GM12801 (cell line): ENCODE measurements around the gene SIMC1.

ENCODE experiments used
- TF ChIP-seq, protein P1 (sequence below): IDR thresholded peaks from one replicate; pipeline ENCODE4 v1.5.1; 2011; ENCODE audit warnings: control low read depth; ENCODE audit not compliant: insufficient read length; ENCODE audit errors: extremely low read depth

SIMC1 gene

DNA sequence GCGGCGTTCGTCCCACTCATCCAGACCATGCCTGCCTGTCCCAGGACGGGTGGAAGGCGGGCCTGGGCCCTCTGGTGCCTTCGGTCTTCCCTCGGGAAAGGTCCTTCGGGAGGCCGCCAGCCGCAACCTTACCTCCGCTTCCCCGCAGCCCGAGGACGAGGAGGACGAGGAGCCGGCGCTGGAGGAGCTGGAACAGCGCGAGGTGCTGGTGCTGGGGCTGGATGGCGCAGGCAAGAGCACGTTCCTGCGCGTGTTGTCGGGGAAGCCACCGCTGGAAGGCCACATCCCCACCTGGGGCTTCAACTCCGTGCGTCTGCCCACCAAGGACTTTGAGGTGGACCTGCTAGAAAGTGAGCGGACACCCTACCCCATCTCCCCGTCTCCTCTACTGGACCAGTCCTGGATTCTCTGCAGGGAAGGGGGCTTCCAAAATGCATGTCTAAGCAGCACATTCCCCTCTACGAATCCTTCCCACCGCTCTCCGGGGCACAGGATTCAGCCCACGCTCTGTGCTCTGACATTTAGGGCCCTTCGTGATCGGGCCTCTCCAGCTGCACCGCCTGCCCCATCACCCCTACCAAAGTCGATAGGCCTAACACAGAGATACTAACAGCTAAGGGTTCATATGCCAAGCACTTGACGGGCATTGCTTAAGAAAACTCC, 128.1 kb downstream of the SIMC1 start:
- TF ChIP-seq, protein P1, sequence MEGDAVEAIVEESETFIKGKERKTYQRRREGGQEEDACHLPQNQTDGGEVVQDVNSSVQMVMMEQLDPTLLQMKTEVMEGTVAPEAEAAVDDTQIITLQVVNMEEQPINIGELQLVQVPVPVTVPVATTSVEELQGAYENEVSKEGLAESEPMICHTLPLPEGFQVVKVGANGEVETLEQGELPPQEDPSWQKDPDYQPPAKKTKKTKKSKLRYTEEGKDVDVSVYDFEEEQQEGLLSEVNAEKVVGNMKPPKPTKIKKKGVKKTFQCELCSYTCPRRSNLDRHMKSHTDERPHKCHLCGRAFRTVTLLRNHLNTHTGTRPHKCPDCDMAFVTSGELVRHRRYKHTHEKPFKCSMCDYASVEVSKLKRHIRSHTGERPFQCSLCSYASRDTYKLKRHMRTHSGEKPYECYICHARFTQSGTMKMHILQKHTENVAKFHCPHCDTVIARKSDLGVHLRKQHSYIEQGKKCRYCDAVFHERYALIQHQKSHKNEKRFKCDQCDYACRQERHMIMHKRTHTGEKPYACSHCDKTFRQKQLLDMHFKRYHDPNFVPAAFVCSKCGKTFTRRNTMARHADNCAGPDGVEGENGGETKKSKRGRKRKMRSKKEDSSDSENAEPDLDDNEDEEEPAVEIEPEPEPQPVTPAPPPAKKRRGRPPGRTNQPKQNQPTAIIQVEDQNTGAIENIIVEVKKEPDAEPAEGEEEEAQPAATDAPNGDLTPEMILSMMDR: no peak

DNA sequence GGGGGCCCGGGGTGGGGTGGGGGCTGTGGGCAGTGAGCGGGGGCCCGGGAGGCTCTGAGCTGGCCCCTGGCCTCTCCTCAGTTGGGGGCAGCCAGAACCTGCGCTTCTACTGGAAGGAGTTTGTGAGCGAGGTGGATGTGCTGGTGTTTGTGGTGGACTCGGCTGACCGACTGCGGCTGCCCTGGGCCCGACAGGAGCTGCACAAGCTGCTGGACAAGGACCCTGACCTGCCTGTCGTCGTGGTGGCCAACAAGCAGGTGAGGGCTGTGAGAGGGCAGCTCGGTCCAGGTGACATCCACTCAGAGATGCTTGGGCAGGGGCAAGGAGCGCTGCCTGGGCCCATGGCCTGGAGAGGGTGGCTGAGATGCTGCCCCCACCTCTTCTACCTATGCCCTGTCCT, 130.5 kb downstream of the SIMC1 start:
- TF ChIP-seq, protein P1: no peak

GRCh38 chr5:176369934-176370711, 131.9 kb downstream of the SIMC1 start:
- TF ChIP-seq, protein P1: no peak

GRCh38 chr5:176371621-176372539, 133.7 kb downstream of the SIMC1 start:
- TF ChIP-seq, protein P1: no peak

- TF ChIP-seq, protein P1: no peak
These were observed 135.0 kb downstream of the SIMC1 start for GRCh38 chr5:176373100-176373818.

DNA sequence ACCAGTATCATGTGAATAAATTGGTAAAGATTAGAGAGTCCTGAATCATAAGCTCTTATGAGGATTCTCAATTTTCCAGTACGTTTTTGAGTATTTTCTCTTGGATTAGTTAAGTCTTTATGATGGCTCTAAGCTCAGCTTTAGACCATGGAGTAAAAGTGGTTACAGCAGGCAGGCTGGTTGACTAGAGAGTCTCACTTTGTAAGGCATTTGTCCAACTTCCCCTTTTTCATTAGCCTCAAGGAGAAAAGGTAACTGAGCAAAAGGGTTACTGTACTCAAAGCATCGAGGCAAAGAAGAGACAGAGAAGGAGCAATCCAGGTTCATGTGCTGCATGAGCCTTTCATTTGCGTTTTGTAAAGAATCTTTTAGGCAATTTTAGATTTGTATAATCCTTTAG, 141.7 kb downstream of the SIMC1 start:
- TF ChIP-seq, protein P1: no peak

DNA sequence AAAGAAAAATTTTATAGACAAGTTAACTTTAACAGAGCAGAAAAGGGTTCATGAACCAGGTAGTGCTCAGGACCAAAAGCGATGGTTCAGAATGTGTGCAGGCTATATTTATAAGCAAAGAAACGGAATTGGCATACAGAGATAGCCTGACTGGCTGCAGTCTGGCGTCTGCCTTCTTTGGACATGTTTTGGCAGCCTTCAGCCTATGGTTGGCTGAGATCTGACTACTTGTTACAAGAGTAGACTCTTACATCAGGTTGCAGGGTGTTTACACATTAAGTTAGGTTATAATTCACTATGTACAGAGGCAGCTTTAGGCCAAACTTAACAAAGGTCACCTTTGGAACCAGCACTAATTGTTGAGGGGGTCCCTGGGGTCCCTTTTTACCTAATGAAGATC, 143.2 kb downstream of the SIMC1 start:
- TF ChIP-seq, protein P1: no peak
